T-helper 2 cell treated with Interferon-gamma antibody and Interleukin-4, amounts not matched to agents 5 μg/mL and 100 μg/mL, for 36 hours (primary cell): ENCODE measurements around the gene RGS14.
"Not testable (repeated sequence)": the region's sequence is repeated elsewhere in the genome, so short reads cannot be mapped to it uniquely, and the experiment has no call there.

Source experiments
- DNase-seq: peaks from one replicate; pipeline ENCODE4 v3.0.0; 2021; ENCODE audit warnings: low spot score
- H3K27ac Mint-ChIP-seq: one replicate; pipeline ENCODE4 v1.8.0; 2021; ENCODE audit warnings: mild to moderate bottlenecking, mixed read lengths
- H3K27me3 Mint-ChIP-seq: one replicate; pipeline ENCODE4 v1.8.0; 2021; ENCODE audit warnings: low read depth, mixed read lengths
- H3K36me3 Mint-ChIP-seq: one replicate; pipeline ENCODE4 v1.8.0; 2021; ENCODE audit warnings: low read depth, mixed read lengths
- H3K4me1 Mint-ChIP-seq: one replicate; pipeline ENCODE4 v1.8.0; 2021; ENCODE audit warnings: low read depth, mixed read lengths
- H3K4me3 Mint-ChIP-seq: one replicate; pipeline ENCODE4 v1.8.0; 2022; ENCODE audit warnings: mild to moderate bottlenecking, moderate library complexity, mixed read lengths
- H3K9me3 Mint-ChIP-seq: one replicate; pipeline ENCODE4 v1.8.0; 2021; ENCODE audit warnings: mixed read lengths

The RGS14 gene

GRCh38 chr5:177370488-177371119 is 12.9 kb downstream of the RGS14 start:
- peak overlapping the region; percentile 54 for H3K4me3 Mint-ChIP-seq
- H3K4me1 Mint-ChIP-seq = peaks cover 42% of the 10 kb centered on the region
- H3K36me3 Mint-ChIP-seq = peaks cover 60% of the 10 kb centered on the region
- no peaks in the 10 kb centered on the region for H3K27me3 Mint-ChIP-seq
- H3K27ac Mint-ChIP-seq = no peak overlapping the region
- peak; percentile 52 for DNase-seq
- no peaks in the 10 kb centered on the region for H3K9me3 Mint-ChIP-seq

- peak overlapping the region; percentile 74 for H3K27ac Mint-ChIP-seq
- H3K36me3 Mint-ChIP-seq = peaks cover 56% of the 10 kb centered on the region
- H3K9me3 Mint-ChIP-seq = no peaks in the 10 kb centered on the region
- peak overlapping the region; percentile 66 for H3K4me3 Mint-ChIP-seq
- peaks cover 39% of the 10 kb centered on the region for H3K4me1 Mint-ChIP-seq
- no peaks in the 10 kb centered on the region for H3K27me3 Mint-ChIP-seq
- no peak for DNase-seq
These were observed 13.7 kb downstream of the RGS14 start for GRCh38 chr5:177371120-177372033.

- Mint-ChIP-seq H3K4me3 (peak overlapping the region; percentile 75), H3K9me3 (no peaks in the 10 kb centered on the region), H3K27me3 (no peaks in the 10 kb centered on the region), H3K4me1 (peaks cover 37% of the 10 kb centered on the region), H3K27ac (peak overlapping the region; percentile 90), H3K36me3 (peaks cover 51% of the 10 kb centered on the region)
- DNase-seq = no peak
These were observed 14.5 kb downstream of the RGS14 start for GRCh38 chr5:177372034-177372896.

- peaks cover 37% of the 10 kb centered on the region for H3K4me1 Mint-ChIP-seq
- peak overlapping the region; percentile 90 for H3K27ac Mint-ChIP-seq
- peak overlapping the region; percentile 75 for H3K4me3 Mint-ChIP-seq
- H3K27me3 Mint-ChIP-seq = no peaks in the 10 kb centered on the region
- DNase-seq = no peak
- peaks cover 51% of the 10 kb centered on the region for H3K36me3 Mint-ChIP-seq
- no peaks in the 10 kb centered on the region for H3K9me3 Mint-ChIP-seq
These were observed 15.2 kb downstream of the RGS14 start for GRCh38 chr5:177372910-177373309.

- Mint-ChIP-seq H3K36me3 (peaks cover 42% of the 10 kb centered on the region), H3K27ac (peak overlapping the region; percentile 49), H3K9me3 (no peaks in the 10 kb centered on the region), H3K4me1 (peaks cover 32% of the 10 kb centered on the region), H3K27me3 (no peaks in the 10 kb centered on the region), H3K4me3 (peak overlapping the region; percentile 32)
- no peak for DNase-seq
These were observed 16.1 kb downstream of the RGS14 start for GRCh38 chr5:177373806-177374205.

GRCh38 chr5:177374211-177374610 is 16.5 kb downstream of the RGS14 start:
- H3K4me1 Mint-ChIP-seq = peaks cover 32% of the 10 kb centered on the region

GRCh38 chr5:177375516-177375915 is 17.8 kb downstream of the RGS14 start:
- H3K4me1 Mint-ChIP-seq = peaks cover 34% of the 10 kb centered on the region
- H3K4me3 Mint-ChIP-seq, H3K27ac Mint-ChIP-seq, H3K27me3 Mint-ChIP-seq, DNase-seq, H3K9me3 Mint-ChIP-seq: not testable (repeated sequence)
- peaks cover 29% of the 10 kb centered on the region for H3K36me3 Mint-ChIP-seq

More at GRCh38 chr5:177374211-177374610, 16.5 kb downstream of the RGS14 start:
- no peaks in the 10 kb centered on the region for H3K27me3 Mint-ChIP-seq
- H3K9me3 Mint-ChIP-seq = no peaks in the 10 kb centered on the region
- H3K36me3 Mint-ChIP-seq = peaks cover 38% of the 10 kb centered on the region
- H3K27ac Mint-ChIP-seq = peak overlapping the region; percentile 49
- peak overlapping the region; percentile 32 for H3K4me3 Mint-ChIP-seq
- DNase-seq = no peak

GRCh38 chr5:177376107-177376506 is 18.4 kb downstream of the RGS14 start:
- no peaks in the 10 kb centered on the region for H3K9me3 Mint-ChIP-seq

GRCh38 chr5:177377851-177378776 is 20.4 kb downstream of the RGS14 start:
- Mint-ChIP-seq H3K36me3 (peaks cover 11% of the 10 kb centered on the region), H3K27me3 (peaks cover 3% of the 10 kb centered on the region), H3K4me1 (peaks cover 16% of the 10 kb centered on the region), H3K4me3 (no peak overlapping the region), H3K27ac (no peak overlapping the region), H3K9me3 (no peaks in the 10 kb centered on the region)
- no peak for DNase-seq

More at GRCh38 chr5:177376107-177376506, 18.4 kb downstream of the RGS14 start:
- DNase-seq = no peak
- Mint-ChIP-seq H3K4me1 (peaks cover 34% of the 10 kb centered on the region), H3K27ac (no peak overlapping the region), H3K27me3 (no peaks in the 10 kb centered on the region), H3K4me3 (no peak overlapping the region), H3K36me3 (peaks cover 29% of the 10 kb centered on the region)

- peaks cover 7% of the 10 kb centered on the region for H3K27me3 Mint-ChIP-seq
- H3K4me3 Mint-ChIP-seq = no peak overlapping the region
- DNase-seq = no peak
- no peaks in the 10 kb centered on the region for H3K9me3 Mint-ChIP-seq
- H3K27ac Mint-ChIP-seq = peak overlapping the region; percentile 29
- peaks cover 6% of the 10 kb centered on the region for H3K36me3 Mint-ChIP-seq
- peaks cover 11% of the 10 kb centered on the region for H3K4me1 Mint-ChIP-seq
These were observed 21.5 kb downstream of the RGS14 start for GRCh38 chr5:177378884-177379883.

GRCh38 chr5:177380805-177381126 is 23.0 kb downstream of the RGS14 start:
- Mint-ChIP-seq H3K4me3 (no peak overlapping the region), H3K9me3 (no peaks in the 10 kb centered on the region), H3K4me1 (peaks cover 11% of the 10 kb centered on the region), H3K36me3 (no peaks in the 10 kb centered on the region), H3K27me3 (peaks cover 7% of the 10 kb centered on the region), H3K27ac (no peak overlapping the region)
- DNase-seq = no peak

- DNase-seq = no peak
- Mint-ChIP-seq H3K4me1 (peaks cover 11% of the 10 kb centered on the region), H3K36me3 (no peaks in the 10 kb centered on the region), H3K4me3 (no peak overlapping the region), H3K27ac (peak overlapping the region; percentile 2), H3K9me3 (no peaks in the 10 kb centered on the region), H3K27me3 (peaks cover 7% of the 10 kb centered on the region)
These were observed 24.8 kb downstream of the RGS14 start for GRCh38 chr5:177382423-177383029.
